ENCODE data around the gene ADAMTS17. TPM values are rescaled to one million over a fixed set of nuclear protein-coding genes. Genes with fewer than 3 reads are reported as not detected.
"Not testable (repeated sequence)": the region's sequence is repeated elsewhere in the genome, so short reads cannot be mapped to it uniquely, and the experiment has no call there.

ADAMTS17 gene
- total and polyA plus RNA-seq, 2 experiments from 2014 or later: 3.7 to 4.4 TPM

GRCh38 chr15:99929266-99929665 lies 412.5 kb downstream of the ADAMTS17 start:
- Histone ChIP-seq H3K4me2 (no peak overlapping the region), H3K9me2 (replicated peaks; ENCODE audit: insufficient read depth) (no peaks in the 10 kb centered on the region), H3K79me2 (no peaks in the 10 kb centered on the region), H3K4me1 (ENCODE audit: insufficient read depth) (peaks cover 5% of the 10 kb centered on the region), H3K27me3 (peaks cover 20% of the 10 kb centered on the region), H4K20me1 (ENCODE audit: insufficient read depth, poor library complexity, severe bottlenecking) (no peaks in the 10 kb centered on the region), H3K36me3 (replicated peaks; ENCODE audit: insufficient read depth, low read depth) (no peaks in the 10 kb centered on the region), H3K27ac (no peak overlapping the region), H2AFZ (no peak overlapping the region), H3K9me3 (ENCODE audit: low read depth) (no peaks in the 10 kb centered on the region), H3K4me3 (no peak overlapping the region)
- no peak for DNase-seq (ENCODE audit: low spot score)
- TF ChIP-seq EZH2phosphoT487 (IDR thresholded peaks at IDR 0.05; ENCODE audit: low read depth, severe bottlenecking, unreplicated experiment): no peak
- TF ChIP-seq, protein P1, sequence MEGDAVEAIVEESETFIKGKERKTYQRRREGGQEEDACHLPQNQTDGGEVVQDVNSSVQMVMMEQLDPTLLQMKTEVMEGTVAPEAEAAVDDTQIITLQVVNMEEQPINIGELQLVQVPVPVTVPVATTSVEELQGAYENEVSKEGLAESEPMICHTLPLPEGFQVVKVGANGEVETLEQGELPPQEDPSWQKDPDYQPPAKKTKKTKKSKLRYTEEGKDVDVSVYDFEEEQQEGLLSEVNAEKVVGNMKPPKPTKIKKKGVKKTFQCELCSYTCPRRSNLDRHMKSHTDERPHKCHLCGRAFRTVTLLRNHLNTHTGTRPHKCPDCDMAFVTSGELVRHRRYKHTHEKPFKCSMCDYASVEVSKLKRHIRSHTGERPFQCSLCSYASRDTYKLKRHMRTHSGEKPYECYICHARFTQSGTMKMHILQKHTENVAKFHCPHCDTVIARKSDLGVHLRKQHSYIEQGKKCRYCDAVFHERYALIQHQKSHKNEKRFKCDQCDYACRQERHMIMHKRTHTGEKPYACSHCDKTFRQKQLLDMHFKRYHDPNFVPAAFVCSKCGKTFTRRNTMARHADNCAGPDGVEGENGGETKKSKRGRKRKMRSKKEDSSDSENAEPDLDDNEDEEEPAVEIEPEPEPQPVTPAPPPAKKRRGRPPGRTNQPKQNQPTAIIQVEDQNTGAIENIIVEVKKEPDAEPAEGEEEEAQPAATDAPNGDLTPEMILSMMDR (IDR thresholded peaks at IDR 0.05; ENCODE audit: poor library complexity): no peak
- TF ChIP-seq EZH2 (IDR thresholded peaks at IDR 0.05; ENCODE audit: borderline replicate concordance): no peak
- 45% methylated on average over 11 of the region's 11 CpGs for WGBS (ENCODE audit: low lambda C conversion rate, missing lambda C conversion rate)

- no peaks in the 10 kb centered on the region for H4K20me1 ChIP-seq (ENCODE audit: insufficient read depth, poor library complexity, severe bottlenecking)
- H3K36me3 ChIP-seq (replicated peaks; ENCODE audit: insufficient read depth, low read depth): no peaks in the 10 kb centered on the region
- H3K9me3 ChIP-seq (ENCODE audit: low read depth): no peaks in the 10 kb centered on the region
- H3K4me1 ChIP-seq (ENCODE audit: insufficient read depth): peaks cover 5% of the 10 kb centered on the region
- peak; percentile 85 for DNase-seq (ENCODE audit: low spot score)
- peak overlapping the region; percentile 57 for H3K27ac ChIP-seq
- H3K79me2 ChIP-seq: no peaks in the 10 kb centered on the region
- H3K4me2 ChIP-seq: peak overlapping the region; percentile 93
- 13% methylated on average over 15 of the region's 38 CpGs for WGBS (ENCODE audit: low lambda C conversion rate, missing lambda C conversion rate)
- peaks cover 28% of the 10 kb centered on the region for H3K27me3 ChIP-seq
- peak overlapping the region; percentile 76 for H2AFZ ChIP-seq
- H3K4me3 ChIP-seq: no peak overlapping the region
- H3K9me2 ChIP-seq (replicated peaks; ENCODE audit: insufficient read depth): no peaks in the 10 kb centered on the region
- TF ChIP-seq EZH2phosphoT487 (IDR thresholded peaks at IDR 0.05; ENCODE audit: low read depth, severe bottlenecking, unreplicated experiment) (no peak), EZH2 (IDR thresholded peaks at IDR 0.05; ENCODE audit: borderline replicate concordance) (no peak)
- TF ChIP-seq, protein P1 (IDR thresholded peaks at IDR 0.05; ENCODE audit: poor library complexity): peak; percentile 64
These were observed 413.3 kb downstream of the ADAMTS17 start for GRCh38 chr15:99928429-99928981.

DNA sequence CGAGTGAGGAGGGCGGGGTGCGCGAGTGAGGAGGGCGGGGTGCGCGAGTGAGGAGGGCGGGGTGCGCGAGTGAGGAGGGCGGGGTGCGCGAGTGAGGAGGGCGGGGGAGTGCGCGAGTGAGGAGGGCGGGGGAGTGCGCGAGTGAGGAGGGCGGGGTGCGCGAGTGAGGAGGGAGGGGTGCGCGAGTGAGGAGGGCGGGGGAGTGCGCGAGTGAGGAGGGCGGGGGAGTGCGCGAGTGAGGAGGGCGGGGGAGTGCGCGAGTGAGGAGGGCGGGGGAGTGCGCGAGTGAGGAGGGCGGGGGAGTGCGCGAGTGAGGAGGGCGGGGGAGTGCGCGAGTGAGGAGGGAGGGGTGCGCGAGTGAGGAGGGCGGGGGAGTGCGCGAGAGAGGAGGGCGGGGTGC lies 415.2 kb downstream of the ADAMTS17 start:
- no CpG with 5 or more reads among the region's 48 CpGs for WGBS (ENCODE audit: low lambda C conversion rate, missing lambda C conversion rate)
- H3K9me2 ChIP-seq (replicated peaks; ENCODE audit: insufficient read depth); H3K36me3 ChIP-seq (replicated peaks; ENCODE audit: insufficient read depth, low read depth); H3K27ac ChIP-seq; H4K20me1 ChIP-seq (ENCODE audit: insufficient read depth, poor library complexity, severe bottlenecking); H3K9me3 ChIP-seq (ENCODE audit: low read depth); H2AFZ ChIP-seq; H3K4me1 ChIP-seq (ENCODE audit: insufficient read depth); H3K4me3 ChIP-seq; DNase-seq (ENCODE audit: low spot score); H3K79me2 ChIP-seq; H3K4me2 ChIP-seq: not testable (repeated sequence)
- H3K27me3 ChIP-seq: peaks cover 45% of the 10 kb centered on the region

- TF ChIP-seq EZH2phosphoT487 (IDR thresholded peaks at IDR 0.05; ENCODE audit: low read depth, severe bottlenecking, unreplicated experiment) (no peak), EZH2 (IDR thresholded peaks at IDR 0.05; ENCODE audit: borderline replicate concordance) (no peak)
- TF ChIP-seq, protein P1 (IDR thresholded peaks at IDR 0.05; ENCODE audit: poor library complexity): no peak
- peak overlapping the region; percentile 26 for H3K27ac ChIP-seq
- 19% methylated on average over 18 of the region's 33 CpGs for WGBS (ENCODE audit: low lambda C conversion rate, missing lambda C conversion rate)
- H2AFZ ChIP-seq: peak overlapping the region; percentile 39
- no peaks in the 10 kb centered on the region for H3K9me2 ChIP-seq (replicated peaks; ENCODE audit: insufficient read depth)
- no peaks in the 10 kb centered on the region for H3K9me3 ChIP-seq (ENCODE audit: low read depth)
- no peak overlapping the region for H3K4me3 ChIP-seq
- peak; percentile 44 for DNase-seq (ENCODE audit: low spot score)
- H4K20me1 ChIP-seq (ENCODE audit: insufficient read depth, poor library complexity, severe bottlenecking): no peaks in the 10 kb centered on the region
- H3K79me2 ChIP-seq: no peaks in the 10 kb centered on the region
- H3K36me3 ChIP-seq (replicated peaks; ENCODE audit: insufficient read depth, low read depth): no peaks in the 10 kb centered on the region
- peak overlapping the region; percentile 74 for H3K4me2 ChIP-seq
- H3K27me3 ChIP-seq: peaks cover 43% of the 10 kb centered on the region
- peaks cover 5% of the 10 kb centered on the region for H3K4me1 ChIP-seq (ENCODE audit: insufficient read depth)
These were observed 415.9 kb downstream of the ADAMTS17 start for GRCh38 chr15:99925661-99926461.

Measured in hepatocyte (in vitro differentiated cells).